ENCODE data around the gene ZSCAN5B.

GRCh38 chr19:56158170-56158757 is 39.3 kb downstream of the ZSCAN5B start:
- TF ChIP-seq CTCF (IDR thresholded peaks at IDR 0.05; ENCODE audit: insufficient read depth, low read length, poor library complexity, severe bottlenecking) (no peak), EZH2phosphoT487 (conservative IDR thresholded peaks at IDR 0.05; ENCODE audit: low read length) (no peak)

Measured in SU-DHL-6 (cell line).